MM.1S (cell line): Measurements from ENCODE around the gene CWC15.

Source experiments
- EZH2 ChIP-seq: fragments of 300-600 bp; sonication (generic); optimal IDR thresholded peaks from 2 replicates; pipeline ENCODE3; 2017; ENCODE audit warnings: low read depth, mild to moderate bottlenecking, antibody characterized with exemption, low read length, mixed read lengths
- EZH2phosphoT487 ChIP-seq: fragments of 300-600 bp; sonication (generic); IDR thresholded peaks from 2 replicates; pipeline ENCODE4 v1.6.1; 2018; ENCODE audit warnings: antibody characterized with exemption, low read length
- TF ChIP-seq, protein P1 (sequence below): fragments of 300-600 bp; sonication (generic); IDR thresholded peaks from 2 replicates; pipeline ENCODE4 v1.5.1; 2016; ENCODE audit warnings: antibody characterized with exemption, low read length, mixed read lengths

DNA sequence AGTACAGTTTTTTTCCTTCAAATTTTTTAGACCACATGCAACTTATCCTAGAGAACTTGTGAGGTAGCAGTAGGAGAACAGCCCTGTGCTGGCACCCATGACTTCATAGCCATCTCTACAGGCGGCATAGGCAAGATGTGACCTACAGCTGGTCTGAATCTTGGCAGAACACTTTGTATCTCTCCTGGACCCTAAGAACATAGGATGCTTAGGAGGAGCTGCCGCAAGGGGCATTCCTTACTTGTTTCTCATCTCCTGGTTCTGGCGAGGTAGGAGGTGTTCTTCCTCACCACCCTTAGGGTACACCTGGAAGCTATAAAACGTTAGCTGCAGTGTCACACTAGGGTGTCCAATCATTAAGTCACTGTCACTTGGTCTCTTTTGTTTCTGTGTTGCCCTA, 16.4 kb downstream of the CWC15 start:
- TF ChIP-seq, protein P1, sequence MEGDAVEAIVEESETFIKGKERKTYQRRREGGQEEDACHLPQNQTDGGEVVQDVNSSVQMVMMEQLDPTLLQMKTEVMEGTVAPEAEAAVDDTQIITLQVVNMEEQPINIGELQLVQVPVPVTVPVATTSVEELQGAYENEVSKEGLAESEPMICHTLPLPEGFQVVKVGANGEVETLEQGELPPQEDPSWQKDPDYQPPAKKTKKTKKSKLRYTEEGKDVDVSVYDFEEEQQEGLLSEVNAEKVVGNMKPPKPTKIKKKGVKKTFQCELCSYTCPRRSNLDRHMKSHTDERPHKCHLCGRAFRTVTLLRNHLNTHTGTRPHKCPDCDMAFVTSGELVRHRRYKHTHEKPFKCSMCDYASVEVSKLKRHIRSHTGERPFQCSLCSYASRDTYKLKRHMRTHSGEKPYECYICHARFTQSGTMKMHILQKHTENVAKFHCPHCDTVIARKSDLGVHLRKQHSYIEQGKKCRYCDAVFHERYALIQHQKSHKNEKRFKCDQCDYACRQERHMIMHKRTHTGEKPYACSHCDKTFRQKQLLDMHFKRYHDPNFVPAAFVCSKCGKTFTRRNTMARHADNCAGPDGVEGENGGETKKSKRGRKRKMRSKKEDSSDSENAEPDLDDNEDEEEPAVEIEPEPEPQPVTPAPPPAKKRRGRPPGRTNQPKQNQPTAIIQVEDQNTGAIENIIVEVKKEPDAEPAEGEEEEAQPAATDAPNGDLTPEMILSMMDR = no peak
- TF ChIP-seq EZH2 = no peak
- no peak for TF ChIP-seq EZH2phosphoT487
